Neural cell (in vitro differentiated cells): ENCODE data around the gene HDAC4. TPM values are rescaled to one million over a fixed set of nuclear protein-coding genes. Genes with fewer than 3 reads are reported as not detected.

Source experiments
- H2AFZ ChIP-seq: fragments of 200-600, 300-800 bp; sonication (generic), shearing (Covaris generic); 2 replicates; pipeline ENCODE4 v1.6.0; 2014; ENCODE audit warnings: low read depth, mild to moderate bottlenecking, antibody characterized with exemption, low read length, moderate library complexity
- H3F3A ChIP-seq: fragments of 200-600 bp; shearing (Covaris generic); 2 replicates; pipeline ENCODE4 v1.6.1; 2016; ENCODE audit warnings: mild to moderate bottlenecking, moderate library complexity, mixed read lengths, antibody characterized with exemption, low read length; ENCODE audit not compliant: insufficient read depth, poor library complexity, severe bottlenecking
- H3K27ac ChIP-seq: fragments of 200-600, 300-800 bp; sonication (generic), shearing (Covaris generic); 2 replicates; pipeline ENCODE4 v1.5.1; 2014; ENCODE audit warnings: mild to moderate bottlenecking, low read length, moderate library complexity
- H3K27me3 ChIP-seq: fragments of 300-800, 200-600 bp; sonication (generic), shearing (Covaris generic); 2 replicates; pipeline ENCODE4 v1.6.0; 2014; ENCODE audit warnings: mild to moderate bottlenecking, low read depth, low read length, moderate library complexity; ENCODE audit not compliant: insufficient read depth
- H3K36me3 ChIP-seq: fragments of 300-800, 200-600 bp; sonication (generic), shearing (Covaris generic); 2 replicates; pipeline ENCODE4 v1.5.1; 2014; ENCODE audit warnings: mild to moderate bottlenecking, antibody characterized with exemption, low read length, moderate library complexity; ENCODE audit not compliant: insufficient read depth
- H3K4me2 ChIP-seq: fragments of 300-800, 200-600 bp; sonication (generic), shearing (Covaris generic); 2 replicates; pipeline ENCODE4 v1.6.0; 2014; ENCODE audit warnings: mild to moderate bottlenecking, low read length
- H3K4me3 ChIP-seq: fragments of 300-800, 200-600 bp; sonication (generic), shearing (Covaris generic); 2 replicates; pipeline ENCODE4 v1.5.1; 2014; ENCODE audit warnings: mild to moderate bottlenecking, low read length, moderate library complexity
- H3K79me2 ChIP-seq: fragments of 200-600 bp; shearing (Covaris generic); replicated peaks from 2 replicates; pipeline ENCODE4 v1.6.0; 2014; ENCODE audit warnings: mild to moderate bottlenecking, low read length, moderate library complexity; ENCODE audit not compliant: insufficient read depth
- H3K9ac ChIP-seq: fragments of 300-800, 200-600 bp; sonication (generic), shearing (Covaris generic); 2 replicates; pipeline ENCODE4 v1.6.1; 2016; ENCODE audit warnings: mild to moderate bottlenecking, low read length, mixed read lengths
- H3K9me2 ChIP-seq: fragments of 200-600 bp; shearing (Covaris generic); 2 replicates; pipeline ENCODE4 v1.6.1; 2016; ENCODE audit warnings: mild to moderate bottlenecking, low read length, mixed read lengths; ENCODE audit not compliant: insufficient read depth
- H3K9me3 ChIP-seq: fragments of 200-600, 300-800 bp; sonication (generic), shearing (Covaris generic); 2 replicates; pipeline ENCODE4 v1.6.1; 2016; ENCODE audit warnings: mild to moderate bottlenecking, mixed run types, low read length, moderate library complexity, mixed read lengths
- H4K20me1 ChIP-seq: fragments of 200-600 bp; shearing (Covaris generic); 2 replicates; pipeline ENCODE4 v1.6.1; 2016; ENCODE audit warnings: mild to moderate bottlenecking, mixed run types; ENCODE audit not compliant: insufficient read depth
- CTCF ChIP-seq: fragments of 450-650 bp; IDR thresholded peaks from 2 replicates; pipeline ENCODE4 v1.5.1; 2014; ENCODE audit warnings: antibody characterized with exemption, mild to moderate bottlenecking, moderate library complexity; ENCODE audit not compliant: poor library complexity, severe bottlenecking
- EP300 ChIP-seq: fragments of 450-650 bp; conservative IDR thresholded peaks from 2 replicates; pipeline ENCODE4 v1.6.1; 2014; ENCODE audit warnings: antibody characterized with exemption, mild to moderate bottlenecking, moderate library complexity; ENCODE audit not compliant: poor library complexity, severe bottlenecking
- EZH2 ChIP-seq: fragments of 200-600, 300-800 bp; shearing (Covaris generic), sonication (generic); IDR thresholded peaks from 2 replicates; pipeline ENCODE4 v1.6.1; 2014; ENCODE audit warnings: antibody characterized with exemption, low read length, borderline replicate concordance, mild to moderate bottlenecking; ENCODE audit not compliant: insufficient read depth, poor library complexity, severe bottlenecking
- MXI1 ChIP-seq: fragments of 450-650 bp; conservative IDR thresholded peaks from 2 replicates; pipeline ENCODE4 v1.6.1; 2014; ENCODE audit warnings: antibody characterized with exemption, mild to moderate bottlenecking; ENCODE audit not compliant: poor library complexity, severe bottlenecking
- POLR2AphosphoS5 ChIP-seq: IDR thresholded peaks from 2 replicates; pipeline ENCODE4 v1.6.1; 2012
- RAD21 ChIP-seq: fragments of 450-650 bp; conservative IDR thresholded peaks from 2 replicates; pipeline ENCODE4 v1.6.1; 2014; ENCODE audit warnings: antibody characterized with exemption, mild to moderate bottlenecking, moderate library complexity
- REST ChIP-seq: IDR thresholded peaks from 2 replicates; pipeline ENCODE4 v1.6.1; 2012; ENCODE audit warnings: borderline replicate concordance
- SMC3 ChIP-seq: fragments of 450-650 bp; conservative IDR thresholded peaks from 2 replicates; pipeline ENCODE4 v1.6.1; 2014; ENCODE audit warnings: antibody characterized with exemption, mild to moderate bottlenecking, moderate library complexity; ENCODE audit not compliant: poor library complexity
- TAF1 ChIP-seq: IDR thresholded peaks from 2 replicates; pipeline ENCODE4 v1.6.1; 2012; ENCODE audit warnings: low read depth
- polyA plus RNA-seq: library from polyadenylated mRNA; depleted of rRNA; stranded (reverse); fragments of >200 nt; gene quantifications from 2 replicates; pipeline ENCODE4 v1.2.3, GENCODE V29; 2014

Gene HDAC4
- polyA plus RNA-seq, 1 donor from 2014 or later = 3.4 TPM

- Histone ChIP-seq H3K79me2 (peaks cover 7% of the 10 kb centered on the region), H3K9me2 (no peaks in the 10 kb centered on the region), H3K9me3 (no peaks in the 10 kb centered on the region), H3K27me3 (no peaks in the 10 kb centered on the region), H3K27ac (no peak overlapping the region), H2AFZ (no peak overlapping the region), H4K20me1 (no peaks in the 10 kb centered on the region), H3F3A (no peaks in the 10 kb centered on the region), H3K4me2 (no peak overlapping the region), H3K36me3 (no peaks in the 10 kb centered on the region), H3K4me3 (no peak overlapping the region), H3K9ac (no peak overlapping the region)
- TF ChIP-seq CTCF (no peak), RAD21 (no peak), EZH2 (no peak), SMC3 (no peak), REST (no peak), TAF1 (no peak), MXI1 (no peak), EP300 (no peak), POLR2AphosphoS5 (no peak)
Observed at GRCh38 chr2:239215988-239216613, 184.7 kb downstream of the HDAC4 start.

- Histone ChIP-seq H3F3A (no peaks in the 10 kb centered on the region), H3K9ac (no peak overlapping the region), H4K20me1 (no peaks in the 10 kb centered on the region), H3K27ac (no peak overlapping the region), H3K4me2 (no peak overlapping the region), H3K9me3 (no peaks in the 10 kb centered on the region), H3K36me3 (no peaks in the 10 kb centered on the region), H3K9me2 (no peaks in the 10 kb centered on the region), H3K79me2 (peaks cover 4% of the 10 kb centered on the region), H3K4me3 (no peak overlapping the region), H3K27me3 (no peaks in the 10 kb centered on the region), H2AFZ (no peak overlapping the region)
- no peak for TF ChIP-seq SMC3
- no peak for TF ChIP-seq POLR2AphosphoS5
- TF ChIP-seq MXI1 = no peak
- TF ChIP-seq REST = no peak
- TF ChIP-seq EZH2 = no peak
- no peak for TF ChIP-seq RAD21
- no peak for TF ChIP-seq TAF1
- TF ChIP-seq EP300 = no peak
- TF ChIP-seq CTCF = no peak
Observed at GRCh38 chr2:239215136-239215925, 185.5 kb downstream of the HDAC4 start.
